NCI-H2081 treated with DMSO at 0.1 percent for 48 hours (cell line): ENCODE results near the gene RFC4.
"Not testable (repeated sequence)": the region's sequence is repeated elsewhere in the genome, so short reads cannot be mapped to it uniquely, and the experiment has no call there.

Source experiments
- DNase-seq: peaks from one replicate; lab custom pipeline; 2025; lab: John Stamatoyannopoulos, UW

RFC4 gene

GRCh38 chr3:186806089-186807055 is at the start of gene RFC4:
Gene RFC4, minus strand, starts transcription at chr3:186806482. Its CDS starts 1,769 bp downstream, at chr3:186804713.
- DNase-seq: peak; percentile 49

DNA sequence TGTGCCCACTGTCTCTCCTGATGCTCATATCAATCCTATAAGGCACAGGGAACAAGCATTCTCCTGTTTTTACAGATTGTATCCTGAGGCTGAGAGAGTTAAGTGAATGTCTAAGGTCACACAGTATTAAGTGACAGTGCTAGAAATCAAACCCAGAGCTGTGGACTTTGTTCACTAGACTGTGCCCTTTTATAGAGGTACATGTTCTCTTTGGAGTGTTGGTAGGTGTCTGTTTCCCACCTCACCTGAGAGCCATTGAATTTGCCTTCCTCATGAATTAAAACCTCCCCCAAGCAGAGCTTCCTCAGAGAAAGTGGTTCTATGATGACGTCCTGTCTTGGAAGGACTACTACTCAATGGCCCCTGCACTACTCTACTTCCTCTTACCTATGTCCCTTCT is 48.7 kb upstream of the RFC4 start:
- no peak for DNase-seq

DNA sequence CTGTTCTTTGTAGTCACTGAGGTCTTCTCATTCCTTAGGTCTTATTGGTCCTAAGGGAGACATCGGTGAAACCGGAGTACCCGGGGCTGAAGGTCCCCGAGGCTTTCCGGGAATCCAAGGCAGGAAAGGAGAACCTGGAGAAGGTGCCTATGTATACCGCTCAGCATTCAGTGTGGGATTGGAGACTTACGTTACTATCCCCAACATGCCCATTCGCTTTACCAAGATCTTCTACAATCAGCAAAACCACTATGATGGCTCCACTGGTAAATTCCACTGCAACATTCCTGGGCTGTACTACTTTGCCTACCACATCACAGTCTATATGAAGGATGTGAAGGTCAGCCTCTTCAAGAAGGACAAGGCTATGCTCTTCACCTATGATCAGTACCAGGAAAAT is 47.9 kb upstream of the RFC4 start:
- no peak for DNase-seq

DNA sequence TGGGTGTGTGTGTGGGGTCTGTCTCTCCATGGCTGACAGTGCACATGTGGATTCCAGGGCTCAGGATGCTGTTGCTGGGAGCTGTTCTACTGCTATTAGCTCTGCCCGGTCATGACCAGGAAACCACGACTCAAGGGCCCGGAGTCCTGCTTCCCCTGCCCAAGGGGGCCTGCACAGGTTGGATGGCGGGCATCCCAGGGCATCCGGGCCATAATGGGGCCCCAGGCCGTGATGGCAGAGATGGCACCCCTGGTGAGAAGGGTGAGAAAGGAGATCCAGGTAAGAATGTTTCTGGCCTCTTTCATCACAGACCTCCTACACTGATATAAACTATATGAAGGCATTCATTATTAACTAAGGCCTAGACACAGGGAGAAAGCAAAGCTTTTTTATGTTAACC is 46.7 kb upstream of the RFC4 start:
- DNase-seq: no peak

- not testable (repeated sequence) for DNase-seq
These were observed 45.6 kb upstream of the RFC4 start for GRCh38 chr3:186851835-186852234.

GRCh38 chr3:186849374-186849975 is 43.2 kb upstream of the RFC4 start:
- DNase-seq: no peak

DNA sequence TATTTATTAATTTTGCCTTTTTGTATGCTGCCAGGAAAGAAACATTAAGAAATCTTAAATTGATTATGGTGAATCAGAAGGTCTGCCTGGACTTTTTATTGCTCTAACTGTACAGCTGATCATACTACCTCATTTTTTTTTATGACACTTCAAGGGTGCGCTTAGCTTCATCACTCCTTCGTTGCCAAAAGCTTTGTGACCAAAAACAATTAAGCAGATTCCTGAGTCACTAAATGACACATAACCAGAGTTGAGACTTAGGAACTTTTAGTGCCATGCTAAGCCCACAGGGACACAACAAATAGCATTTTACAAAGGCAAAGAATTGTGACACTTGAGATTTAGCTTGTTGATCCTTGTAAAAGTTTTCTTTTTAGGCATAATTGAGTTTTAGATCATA is 41.2 kb upstream of the RFC4 start:
- no peak for DNase-seq

GRCh38 chr3:186845756-186846155 is 39.5 kb upstream of the RFC4 start:
- no peak for DNase-seq

- DNase-seq: no peak
These were observed 38.6 kb upstream of the RFC4 start for GRCh38 chr3:186844908-186845307.

DNA sequence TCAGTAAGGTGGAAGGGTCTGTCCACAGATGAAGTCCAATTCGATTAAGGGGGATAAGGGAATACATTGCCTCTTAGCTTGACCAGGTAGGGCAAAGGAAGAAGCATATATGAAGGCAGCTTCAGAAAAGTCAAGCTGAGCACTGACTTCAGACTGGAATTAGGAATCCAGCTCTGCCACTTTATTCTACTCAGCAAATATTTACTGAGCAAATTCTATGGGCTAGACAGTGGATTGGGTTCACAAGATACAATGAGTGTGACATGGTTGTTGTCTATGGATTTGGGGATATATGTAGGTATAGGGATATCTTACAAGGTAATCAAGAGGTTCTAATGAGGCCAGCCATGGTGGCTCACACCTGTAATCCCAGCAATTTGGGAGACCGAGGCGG is 36.8 kb upstream of the RFC4 start:
- DNase-seq: no peak

DNA sequence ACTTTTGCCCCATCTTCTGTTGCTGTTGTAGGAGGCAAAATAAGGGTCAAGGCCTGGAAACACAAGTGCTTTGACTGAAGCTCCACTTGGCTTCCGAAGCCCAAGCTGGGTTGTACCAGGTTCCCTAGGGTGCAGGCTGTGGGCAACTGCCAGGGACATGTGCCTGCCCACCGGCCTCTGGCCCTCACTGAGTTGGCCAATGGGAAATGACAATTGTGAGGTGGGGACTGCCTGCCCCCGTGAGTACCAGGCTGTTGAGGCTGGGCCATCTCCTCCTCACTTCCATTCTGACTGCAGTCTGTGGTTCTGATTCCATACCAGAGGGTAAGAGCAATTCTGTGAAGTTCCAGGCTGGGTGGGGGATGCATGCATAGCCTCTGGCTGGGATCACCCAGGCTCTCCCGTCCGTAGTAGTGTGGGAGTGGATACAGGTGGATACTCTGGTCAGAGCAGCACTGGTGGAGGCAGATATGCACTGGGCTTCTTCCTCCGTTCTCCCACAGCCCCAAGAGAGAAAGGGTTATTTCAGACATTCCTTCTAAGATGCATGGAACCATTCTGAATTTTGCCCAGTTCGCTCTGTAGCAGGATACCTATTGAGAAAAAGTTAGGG is 36.2 kb upstream of the RFC4 start, which contains the start of gene ADIPOQ:
Gene ADIPOQ, plus strand, starts transcription at position 285 of the 613 bp plus-strand sequence. CDS start 10,349 bp downstream, outside the sequence.
- no peak for DNase-seq

DNA sequence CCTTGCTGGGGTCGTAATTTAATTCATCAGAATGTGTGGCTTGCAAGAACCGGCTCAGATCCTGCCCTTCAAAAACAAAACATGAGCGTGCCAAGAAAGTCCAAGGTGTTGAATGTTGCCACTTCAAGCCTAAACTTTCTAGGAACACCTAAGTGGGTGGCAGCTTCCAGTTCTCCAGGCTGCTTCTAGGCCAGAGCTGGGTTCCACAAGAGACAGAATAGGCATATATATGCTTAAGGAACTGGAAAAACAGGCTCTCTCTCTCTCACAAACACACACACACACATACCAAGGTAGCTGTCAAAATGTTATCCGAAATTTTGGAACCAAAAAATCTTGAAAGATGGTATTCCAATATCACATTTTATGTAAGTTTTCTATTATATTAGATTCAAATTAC is 35.3 kb upstream of the RFC4 start:
- DNase-seq: no peak

GRCh38 chr3:186839874-186840641 is 33.8 kb upstream of the RFC4 start:
- no peak for DNase-seq

DNA sequence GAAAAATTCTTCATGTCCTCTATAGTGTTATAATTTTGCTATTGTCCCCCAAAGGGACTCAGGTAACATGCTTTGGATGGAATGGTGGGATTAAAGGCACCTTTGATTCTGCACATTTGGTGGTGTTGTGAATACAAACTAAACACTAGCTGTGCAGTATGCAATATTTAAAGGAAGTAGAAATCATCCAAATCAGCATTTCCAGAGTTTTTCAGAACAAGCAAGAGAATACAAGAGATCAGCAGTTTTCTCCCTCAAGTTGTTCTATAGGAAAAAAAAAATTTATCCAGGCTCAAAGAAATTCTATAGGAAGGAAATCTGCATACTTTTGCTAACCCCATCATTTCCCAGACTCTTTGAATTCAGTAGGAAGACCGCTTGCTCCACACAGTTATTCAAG is 26.0 kb upstream of the RFC4 start:
- DNase-seq: no peak

GRCh38 chr3:186831798-186832197 is 25.5 kb upstream of the RFC4 start:
- no peak for DNase-seq

- DNase-seq: no peak
These were observed 22.1 kb upstream of the RFC4 start for GRCh38 chr3:186828340-186828739.

GRCh38 chr3:186826976-186827857 is 20.9 kb upstream of the RFC4 start:
- DNase-seq: peak; percentile 59

- DNase-seq: no peak
These were observed 20.2 kb upstream of the RFC4 start for GRCh38 chr3:186826410-186826975.

DNA sequence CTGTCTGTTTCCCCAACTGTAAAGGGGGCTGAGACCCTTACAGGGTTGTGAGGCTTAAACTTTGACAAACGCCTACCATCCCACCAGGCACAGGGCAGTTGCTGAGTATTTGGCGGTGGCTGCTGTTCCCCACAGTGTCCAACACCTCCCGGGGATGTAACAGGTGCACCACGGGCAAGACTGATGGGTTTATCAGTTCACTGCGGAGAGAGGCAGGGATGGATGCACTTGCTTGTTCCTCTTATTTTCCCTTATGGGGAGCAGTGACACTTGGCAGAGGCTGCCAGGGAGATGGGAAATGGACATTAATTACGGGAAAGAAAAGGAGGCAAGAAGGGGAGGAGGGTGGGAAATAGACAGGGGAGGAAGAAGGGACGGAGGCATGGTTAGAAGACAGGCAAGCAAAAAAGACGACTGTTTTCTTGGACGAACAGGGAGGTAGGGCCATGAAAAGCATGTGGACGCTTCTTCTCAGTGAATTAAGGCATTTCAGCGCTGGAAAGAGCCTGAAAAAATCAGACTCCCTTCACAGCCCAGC is 19.7 kb upstream of the RFC4 start:
- DNase-seq: no peak

- DNase-seq: no peak
These were observed 19.1 kb upstream of the RFC4 start for GRCh38 chr3:186825294-186825821.
